ENCODE data around the gene URAD.

The URAD gene

DNA sequence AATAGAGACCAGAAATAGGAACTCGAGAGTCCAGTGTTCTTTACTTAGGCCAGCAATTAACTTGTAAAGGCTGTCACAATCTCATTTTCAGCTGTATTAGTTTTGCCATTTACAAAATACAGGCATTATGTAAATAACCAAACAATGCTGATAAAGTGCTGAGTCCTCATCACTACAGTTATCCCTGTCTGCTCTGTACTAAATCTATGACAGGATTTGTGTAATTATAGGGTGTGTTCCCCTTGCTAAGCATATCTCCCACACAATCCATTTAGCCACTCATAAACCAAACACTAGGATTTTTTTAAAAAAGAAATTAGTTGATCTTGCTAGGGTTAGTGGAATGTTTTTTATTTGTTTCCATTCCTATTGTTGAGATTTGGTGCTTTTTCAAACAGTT, 45.5 kb downstream of the URAD start:
- Histone ChIP-seq H3K9me3 (ENCODE audit: insufficient read depth, low read depth, low read length) (no peaks in the 10 kb centered on the region), H3K4me1 (ENCODE audit: insufficient read depth, low read length) (no peaks in the 10 kb centered on the region), H3K27me3 (ENCODE audit: insufficient read depth, low read length) (peaks cover 67% of the 10 kb centered on the region), H3K27ac (ENCODE audit: low read length) (no peak overlapping the region), H3K9ac (ENCODE audit: low read depth, low read length) (no peak overlapping the region), H3K36me3 (ENCODE audit: insufficient read depth, low read depth, low read length) (no peaks in the 10 kb centered on the region), H3K4me3 (ENCODE audit: low read length) (no peak overlapping the region)

DNA sequence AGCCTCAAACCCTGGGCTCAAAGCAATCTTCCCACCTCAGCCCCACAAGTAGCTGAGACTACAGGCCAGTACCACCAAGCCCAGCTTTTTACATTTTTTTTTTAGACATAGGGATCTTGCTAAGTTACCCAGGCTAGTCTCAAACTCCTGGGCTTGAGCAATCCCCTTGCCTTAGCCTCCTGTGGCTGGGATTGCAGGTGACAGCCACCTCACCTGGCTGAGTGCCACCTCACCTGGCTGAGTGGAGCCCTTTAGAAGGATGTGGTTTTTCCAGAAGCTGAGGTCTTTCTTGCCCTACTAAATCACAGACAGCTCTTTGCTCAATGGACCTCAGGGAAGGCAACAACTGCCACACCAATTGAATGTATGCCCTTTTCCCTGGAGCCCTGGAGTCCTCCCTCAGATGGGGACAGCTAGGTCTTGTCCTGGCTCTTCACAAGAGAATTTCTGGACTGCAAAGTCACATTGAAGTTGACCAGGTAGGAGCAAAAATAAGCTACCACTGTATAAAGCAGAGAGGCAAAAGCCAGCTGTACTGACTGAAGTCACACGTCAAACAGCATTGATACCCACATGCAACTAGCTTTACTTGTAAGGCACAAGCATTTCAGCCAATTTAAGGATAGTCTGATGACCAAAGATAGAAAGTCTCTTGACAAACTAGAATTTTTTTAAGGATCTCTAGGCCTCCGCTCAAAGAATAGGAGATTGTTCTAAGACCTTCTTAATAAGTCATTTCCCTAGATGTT, 54.7 kb downstream of the URAD start:
- Histone ChIP-seq H3K27me3 (ENCODE audit: insufficient read depth, low read length) (peaks cover 63% of the 10 kb centered on the region), H3K27ac (ENCODE audit: low read length) (no peak overlapping the region), H3K4me3 (ENCODE audit: low read length) (no peak overlapping the region), H3K4me1 (ENCODE audit: insufficient read depth, low read length) (no peaks in the 10 kb centered on the region), H3K9ac (ENCODE audit: low read depth, low read length) (no peak overlapping the region), H3K9me3 (ENCODE audit: insufficient read depth, low read depth, low read length) (peaks cover 10% of the 10 kb centered on the region; the same call in 1 of the 2 replicates), H3K36me3 (ENCODE audit: insufficient read depth, low read depth, low read length) (no peaks in the 10 kb centered on the region)

DNA sequence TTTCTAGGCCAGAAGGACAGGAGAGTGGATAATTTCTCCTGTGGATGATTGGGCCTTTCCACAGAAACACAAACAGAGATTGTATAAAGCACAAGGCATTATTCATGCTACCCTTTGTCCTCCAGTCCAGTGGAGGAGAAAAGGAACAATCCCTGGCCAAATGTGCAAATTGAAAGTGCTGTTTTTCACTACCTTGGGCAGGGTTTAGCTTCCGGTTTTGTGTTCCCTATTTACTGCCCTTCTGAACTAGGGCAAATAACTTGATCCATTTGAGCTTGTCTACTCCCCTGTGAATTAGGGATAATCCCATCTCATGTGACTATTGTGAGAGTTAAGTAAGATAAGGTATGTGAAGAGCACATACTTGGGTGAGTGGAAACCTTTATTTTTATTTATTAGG, 55.4 kb downstream of the URAD start:
- H3K9ac ChIP-seq (ENCODE audit: low read depth, low read length) = no peak overlapping the region
- no peaks in the 10 kb centered on the region for H3K4me1 ChIP-seq (ENCODE audit: insufficient read depth, low read length)
- no peaks in the 10 kb centered on the region for H3K36me3 ChIP-seq (ENCODE audit: insufficient read depth, low read depth, low read length)
- H3K27ac ChIP-seq (ENCODE audit: low read length) = no peak overlapping the region
- H3K4me3 ChIP-seq (ENCODE audit: low read length) = no peak overlapping the region
- peaks cover 69% of the 10 kb centered on the region for H3K27me3 ChIP-seq (ENCODE audit: insufficient read depth, low read length)
- H3K9me3 ChIP-seq (ENCODE audit: insufficient read depth, low read depth, low read length) = peaks cover 13% of the 10 kb centered on the region; the same call in 1 of the 2 replicates

DNA sequence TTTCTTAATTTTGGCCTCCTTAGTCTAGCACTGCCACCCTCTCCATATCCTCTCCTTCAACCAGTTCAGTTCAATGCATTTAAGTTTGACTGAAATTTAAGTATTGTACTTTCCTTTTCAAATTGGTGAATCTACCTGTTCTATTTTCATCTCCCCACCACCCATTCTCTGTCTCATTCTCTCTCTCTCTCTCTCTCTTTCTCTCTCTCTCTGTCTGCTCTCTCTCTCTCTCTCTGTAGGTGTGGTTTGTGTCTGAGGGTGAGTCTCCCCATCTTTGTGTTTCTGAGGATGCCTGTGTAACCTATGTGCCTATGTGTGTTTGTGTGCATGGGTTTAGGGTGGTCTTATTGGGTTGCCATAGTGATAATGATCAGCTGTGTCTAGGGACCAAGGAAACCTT, 58.6 kb downstream of the URAD start:
- H3K27ac ChIP-seq (ENCODE audit: low read length) = no peak overlapping the region
- no peaks in the 10 kb centered on the region for H3K4me1 ChIP-seq (ENCODE audit: insufficient read depth, low read length)
- H3K9ac ChIP-seq (ENCODE audit: low read depth, low read length) = no peak overlapping the region
- H3K9me3 ChIP-seq (ENCODE audit: insufficient read depth, low read depth, low read length) = peaks cover 20% of the 10 kb centered on the region; the same call in 1 of the 2 replicates
- H3K4me3 ChIP-seq (ENCODE audit: low read length) = no peak overlapping the region
- H3K36me3 ChIP-seq (ENCODE audit: insufficient read depth, low read depth, low read length) = no peaks in the 10 kb centered on the region
- peaks cover 93% of the 10 kb centered on the region for H3K27me3 ChIP-seq (ENCODE audit: insufficient read depth, low read length)

DNA sequence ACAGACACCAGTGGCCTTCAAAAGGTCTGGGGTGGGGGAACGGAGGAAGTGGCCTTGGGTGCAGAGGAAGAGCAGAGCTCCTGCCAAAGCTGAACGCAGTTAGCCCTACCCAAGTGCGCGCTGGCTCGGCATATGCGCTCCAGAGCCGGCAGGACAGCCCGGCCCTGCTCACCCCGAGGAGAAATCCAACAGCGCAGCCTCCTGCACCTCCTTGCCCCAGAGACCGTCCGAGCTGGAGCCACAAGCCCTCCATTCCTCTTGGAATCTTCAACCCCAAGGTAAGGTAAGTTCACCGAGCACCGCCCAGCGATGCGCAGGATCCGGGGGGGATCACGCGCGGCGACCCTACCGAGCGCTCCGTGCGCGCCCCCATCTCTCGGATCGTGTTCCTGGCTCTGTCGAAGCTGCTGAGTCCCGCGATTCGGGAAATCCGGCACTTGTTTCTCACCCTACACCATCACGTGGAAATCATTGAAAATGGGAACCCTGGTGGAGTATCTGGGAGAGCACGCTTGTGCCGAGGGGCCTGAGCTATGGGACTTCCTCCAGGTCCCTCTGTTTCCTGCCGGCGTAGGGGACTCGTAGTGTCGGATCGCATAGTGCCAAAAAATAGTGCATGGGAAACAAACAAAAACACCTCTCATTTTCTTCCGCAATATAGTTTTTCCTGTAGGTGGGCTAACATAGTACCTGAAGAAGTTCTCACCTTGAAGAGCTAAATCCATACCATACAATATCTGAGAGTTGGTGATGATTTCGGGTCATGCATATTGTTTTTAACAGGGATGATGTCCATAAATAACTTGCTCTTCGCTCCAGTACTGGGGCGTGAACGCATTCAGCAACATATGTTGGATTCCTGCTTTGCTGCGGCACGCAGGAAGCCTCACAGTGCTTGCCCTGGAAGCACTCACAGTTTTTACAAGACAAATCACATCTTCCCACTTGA, 59.4 kb downstream of the URAD start:
- Histone ChIP-seq H3K36me3 (ENCODE audit: insufficient read depth, low read depth, low read length) (no peaks in the 10 kb centered on the region), H3K9me3 (ENCODE audit: insufficient read depth, low read depth, low read length) (peaks cover 20% of the 10 kb centered on the region; the same call in 1 of the 2 replicates), H3K27me3 (ENCODE audit: insufficient read depth, low read length) (peaks cover 100% of the 10 kb centered on the region), H3K9ac (ENCODE audit: low read depth, low read length) (no peak overlapping the region), H3K4me1 (ENCODE audit: insufficient read depth, low read length) (no peaks in the 10 kb centered on the region), H3K27ac (ENCODE audit: low read length) (no peak overlapping the region), H3K4me3 (ENCODE audit: low read length) (no peak overlapping the region)

DNA sequence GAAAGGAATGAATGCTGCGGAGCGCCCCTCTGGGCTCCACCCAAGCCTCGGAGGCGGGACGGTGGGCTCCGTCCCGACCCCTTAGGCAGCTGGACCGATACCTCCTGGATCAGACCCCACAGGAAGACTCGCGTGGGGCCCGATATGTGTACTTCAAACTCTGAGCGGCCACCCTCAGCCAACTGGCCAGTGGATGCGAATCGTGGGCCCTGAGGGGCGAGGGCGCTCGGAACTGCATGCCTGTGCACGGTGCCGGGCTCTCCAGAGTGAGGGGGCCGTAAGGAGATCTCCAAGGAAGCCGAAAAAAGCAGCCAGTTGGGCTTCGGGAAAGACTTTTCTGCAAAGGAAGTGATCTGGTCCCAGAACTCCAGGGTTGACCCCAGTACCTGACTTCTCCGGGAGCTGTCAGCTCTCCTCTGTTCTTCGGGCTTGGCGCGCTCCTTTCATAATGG, 60.1 kb downstream of the URAD start:
- Histone ChIP-seq H3K4me3 (ENCODE audit: low read length) (no peak overlapping the region), H3K9ac (ENCODE audit: low read depth, low read length) (no peak overlapping the region), H3K4me1 (ENCODE audit: insufficient read depth, low read length) (no peaks in the 10 kb centered on the region), H3K27me3 (ENCODE audit: insufficient read depth, low read length) (peaks cover 100% of the 10 kb centered on the region), H3K9me3 (ENCODE audit: insufficient read depth, low read depth, low read length) (peaks cover 20% of the 10 kb centered on the region; the same call in 1 of the 2 replicates), H3K27ac (ENCODE audit: low read length) (no peak overlapping the region), H3K36me3 (ENCODE audit: insufficient read depth, low read depth, low read length) (no peaks in the 10 kb centered on the region)

All from iPS-20b (cell line).